GM10847 (cell line): ENCODE results near the gene ELF4.

Experiments
- POLR2A ChIP-seq: IDR thresholded peaks from 2 replicates; pipeline ENCODE4 v1.6.1; 2011; ENCODE audit not compliant: insufficient read length; ENCODE audit errors: extremely low read depth

ELF4 gene

GRCh38 chrX:130049821-130050220 lies 60.5 kb downstream of the ELF4 start:
- TF ChIP-seq POLR2A: no peak

GRCh38 chrX:130048686-130049222 lies 61.5 kb downstream of the ELF4 start:
- no peak for TF ChIP-seq POLR2A

DNA sequence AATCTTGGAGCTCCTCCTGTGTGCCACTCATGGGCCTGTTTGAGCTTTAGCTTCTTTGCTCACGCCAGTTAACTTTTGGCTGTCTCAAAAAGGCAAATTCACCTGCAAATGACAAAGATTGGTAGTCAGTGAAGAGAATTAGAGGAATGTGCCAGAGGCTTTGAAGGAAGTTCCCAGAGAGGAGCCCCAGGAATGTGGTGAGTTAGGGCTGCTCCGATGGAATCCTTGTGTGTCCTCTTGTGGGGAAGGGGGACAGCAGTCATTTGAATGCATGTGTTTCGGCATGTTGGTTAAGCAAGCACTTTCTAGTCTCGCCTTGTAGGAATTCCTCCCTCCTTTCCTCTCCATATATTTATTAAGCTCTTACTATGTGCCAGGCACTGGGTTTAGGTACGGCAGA lies 62.9 kb downstream of the ELF4 start:
- no peak for TF ChIP-seq POLR2A

DNA sequence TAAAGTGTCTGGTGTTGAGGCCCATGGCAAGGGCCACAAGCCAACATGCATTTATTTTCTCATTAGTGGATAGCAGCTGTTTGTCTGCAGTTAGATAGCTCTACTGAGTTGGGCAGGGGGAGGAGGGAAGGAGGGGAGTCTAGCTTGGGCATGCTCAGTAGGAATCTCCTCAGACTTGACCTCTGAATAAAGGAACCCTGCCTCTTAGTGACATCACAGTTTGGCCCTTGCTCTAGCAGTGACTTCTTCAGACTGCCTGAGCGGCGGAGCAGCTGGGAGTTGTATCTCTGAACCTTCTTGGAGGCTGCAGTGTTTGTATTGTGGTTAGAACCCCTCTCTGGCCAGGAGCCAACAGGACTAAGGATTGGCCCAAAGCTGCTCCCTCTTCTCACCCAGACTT lies 70.5 kb downstream of the ELF4 start:
- no peak for TF ChIP-seq POLR2A

DNA sequence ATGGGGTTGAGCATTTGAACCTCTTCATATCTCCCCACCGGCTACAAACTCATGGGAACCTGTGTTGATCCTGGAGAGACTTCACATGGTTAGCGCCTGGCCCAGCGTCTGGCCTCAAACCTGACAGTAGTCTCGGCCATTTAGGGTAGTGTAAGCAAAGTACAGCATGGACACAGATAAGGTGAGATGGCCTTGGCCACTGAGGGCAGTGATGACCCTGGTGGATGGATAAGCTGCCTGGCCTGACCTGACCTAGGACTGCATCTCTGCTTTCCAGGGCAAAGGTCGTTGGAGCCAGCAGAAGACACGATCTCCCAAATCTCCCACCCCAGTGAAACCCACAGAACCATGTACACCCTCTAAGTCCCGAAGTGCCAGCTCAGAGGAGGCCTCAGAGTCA lies 76.1 kb downstream of the ELF4 start:
- TF ChIP-seq POLR2A: no peak

DNA sequence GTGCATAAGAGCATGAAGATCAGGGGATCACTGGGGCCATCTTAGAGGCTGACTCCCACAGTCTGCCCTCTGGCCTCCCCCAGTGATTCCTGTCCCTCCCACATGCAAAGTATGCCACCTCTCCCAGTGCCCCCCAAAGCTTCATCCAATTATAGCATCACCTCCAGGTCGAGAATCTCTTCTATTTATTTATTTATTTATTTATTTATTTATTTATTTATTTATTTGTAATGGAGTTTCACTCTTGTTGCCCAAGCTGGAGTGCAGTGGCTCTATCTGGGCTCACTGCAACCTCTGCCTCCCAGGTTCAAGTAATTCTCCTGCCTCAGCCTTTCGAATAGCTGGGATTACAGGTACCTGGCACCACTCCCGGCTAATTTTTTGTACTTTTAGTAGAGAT lies 77.7 kb downstream of the ELF4 start:
- TF ChIP-seq POLR2A: no peak

- TF ChIP-seq POLR2A: no peak
Measured at GRCh38 chrX:130030826-130031225, 79.5 kb downstream of the ELF4 start.

- no peak for TF ChIP-seq POLR2A
Measured at GRCh38 chrX:130028196-130028595, 82.1 kb downstream of the ELF4 start.

GRCh38 chrX:130027569-130027968 lies 82.7 kb downstream of the ELF4 start:
- TF ChIP-seq POLR2A: no peak

GRCh38 chrX:130025256-130025655 lies 85.0 kb downstream of the ELF4 start:
- no peak for TF ChIP-seq POLR2A

- no peak for TF ChIP-seq POLR2A
Measured at GRCh38 chrX:130024127-130024526, 86.2 kb downstream of the ELF4 start.

GRCh38 chrX:130020661-130021324 lies 89.5 kb downstream of the ELF4 start:
- no peak for TF ChIP-seq POLR2A

DNA sequence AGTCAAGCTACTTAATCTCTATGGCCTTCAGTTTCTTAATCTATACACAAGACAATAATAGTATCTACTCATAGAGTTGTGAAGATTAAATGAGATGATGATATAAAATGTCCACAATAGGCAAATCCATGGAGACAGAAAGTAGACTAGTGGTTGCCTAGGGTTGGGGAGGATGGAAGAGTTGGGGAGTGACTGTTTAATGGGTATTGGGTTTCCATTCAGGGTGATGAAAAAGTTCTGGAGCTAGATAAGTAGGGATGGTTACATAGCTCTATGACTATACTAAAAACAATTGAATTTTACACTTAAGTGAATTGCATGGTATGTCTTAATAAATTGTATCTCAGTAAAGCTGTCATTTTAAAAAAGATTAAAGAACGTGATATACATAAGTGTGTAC lies 92.2 kb downstream of the ELF4 start:
- TF ChIP-seq POLR2A: no peak

DNA sequence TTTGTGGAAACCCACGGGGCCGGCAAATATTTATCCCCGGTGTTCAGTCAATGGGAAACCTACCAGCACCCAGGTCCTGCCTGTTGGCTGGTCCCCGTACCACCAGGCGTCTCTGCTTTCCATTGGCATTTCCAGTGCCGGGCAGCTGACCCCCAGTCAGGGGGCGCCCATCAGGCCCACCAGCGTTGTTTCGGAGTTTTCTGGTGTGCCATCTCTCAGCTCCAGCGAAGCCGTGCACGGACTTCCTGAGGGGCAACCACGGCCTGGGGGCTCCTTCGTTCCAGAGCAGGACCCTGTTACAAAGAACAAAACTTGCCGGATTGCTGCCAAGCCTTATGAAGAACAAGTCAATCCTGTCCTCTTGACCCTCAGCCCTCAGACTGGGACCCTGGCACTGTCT lies 95.1 kb downstream of the ELF4 start:
- no peak for TF ChIP-seq POLR2A
